RWPE2 (cell line): ENCODE measurements around the gene MYL5.

Experiments used
- ATAC-seq: fragments of 200-7000 bp; cut with Tn5 transposase; 3 replicates; pipeline ENCODE4 v1.9.1; 2021; ENCODE audit warnings: low read depth
- DNase-seq: peaks from one replicate; pipeline ENCODE4 v3.0.0-alpha.2; 2020; ENCODE audit warnings: low spot score
- H3K27ac ChIP-seq: fragments of 450-650 bp; 2 replicates; pipeline ENCODE4 v1.5.1; 2017; ENCODE audit warnings: mild to moderate bottlenecking; ENCODE audit not compliant: poor library complexity, severe bottlenecking
- H3K27me3 ChIP-seq: fragments of 250-450 bp; sonication (Bioruptor Pico); 2 replicates; pipeline ENCODE4 v1.5.1; 2021; ENCODE audit warnings: mild to moderate bottlenecking, moderate library complexity; ENCODE audit not compliant: insufficient read depth, poor library complexity, severe bottlenecking
- H3K36me3 ChIP-seq: fragments of 250-450 bp; sonication (Bioruptor Pico); 2 replicates; pipeline ENCODE4 v1.5.1; 2020; ENCODE audit warnings: low read depth, mild to moderate bottlenecking, moderate library complexity
- H3K4me1 ChIP-seq: fragments of 250-450 bp; sonication (Bioruptor Pico); 2 replicates; pipeline ENCODE4 v1.5.1; 2021; ENCODE audit warnings: mild to moderate bottlenecking, moderate library complexity; ENCODE audit not compliant: insufficient read depth, poor library complexity, severe bottlenecking
- H3K4me3 ChIP-seq: fragments of 250-450 bp; sonication (Bioruptor Pico); 2 replicates; pipeline ENCODE4 v1.5.1; 2021; ENCODE audit warnings: mild to moderate bottlenecking, moderate library complexity; ENCODE audit not compliant: severe bottlenecking
- H3K9me3 ChIP-seq: fragments of 250-450 bp; sonication (Bioruptor Pico); 2 replicates; pipeline ENCODE4 v1.5.1; 2021; ENCODE audit warnings: mild to moderate bottlenecking, moderate library complexity; ENCODE audit not compliant: severe bottlenecking
- TF ChIP-seq, protein P1 (sequence below): fragments of 450-650 bp; IDR thresholded peaks from one replicate; pipeline ENCODE4 v1.5.1; 2017; ENCODE audit warnings: mild to moderate bottlenecking, moderate library complexity; ENCODE audit not compliant: poor library complexity, severe bottlenecking

The MYL5 gene

GRCh38 chr4:651884-652642 is 22.3 kb upstream of the MYL5 start:
- no peaks in the 10 kb centered on the region for H3K4me1 ChIP-seq
- ATAC-seq, result no peak
- H3K4me3 ChIP-seq, result no peak overlapping the region
- H3K27me3 ChIP-seq, result peaks cover 7% of the 10 kb centered on the region
- no peak overlapping the region for H3K27ac ChIP-seq
- TF ChIP-seq, protein P1, sequence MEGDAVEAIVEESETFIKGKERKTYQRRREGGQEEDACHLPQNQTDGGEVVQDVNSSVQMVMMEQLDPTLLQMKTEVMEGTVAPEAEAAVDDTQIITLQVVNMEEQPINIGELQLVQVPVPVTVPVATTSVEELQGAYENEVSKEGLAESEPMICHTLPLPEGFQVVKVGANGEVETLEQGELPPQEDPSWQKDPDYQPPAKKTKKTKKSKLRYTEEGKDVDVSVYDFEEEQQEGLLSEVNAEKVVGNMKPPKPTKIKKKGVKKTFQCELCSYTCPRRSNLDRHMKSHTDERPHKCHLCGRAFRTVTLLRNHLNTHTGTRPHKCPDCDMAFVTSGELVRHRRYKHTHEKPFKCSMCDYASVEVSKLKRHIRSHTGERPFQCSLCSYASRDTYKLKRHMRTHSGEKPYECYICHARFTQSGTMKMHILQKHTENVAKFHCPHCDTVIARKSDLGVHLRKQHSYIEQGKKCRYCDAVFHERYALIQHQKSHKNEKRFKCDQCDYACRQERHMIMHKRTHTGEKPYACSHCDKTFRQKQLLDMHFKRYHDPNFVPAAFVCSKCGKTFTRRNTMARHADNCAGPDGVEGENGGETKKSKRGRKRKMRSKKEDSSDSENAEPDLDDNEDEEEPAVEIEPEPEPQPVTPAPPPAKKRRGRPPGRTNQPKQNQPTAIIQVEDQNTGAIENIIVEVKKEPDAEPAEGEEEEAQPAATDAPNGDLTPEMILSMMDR, result no peak
- peak; percentile 65 for DNase-seq
- H3K9me3 ChIP-seq, result no peaks in the 10 kb centered on the region
- H3K36me3 ChIP-seq, result no peaks in the 10 kb centered on the region

- no peaks in the 10 kb centered on the region for H3K36me3 ChIP-seq
- TF ChIP-seq, protein P1, result no peak
- H3K27me3 ChIP-seq, result peaks cover 7% of the 10 kb centered on the region
- H3K4me3 ChIP-seq, result no peak overlapping the region
- no peaks in the 10 kb centered on the region for H3K4me1 ChIP-seq
- ATAC-seq, result no peak
- H3K27ac ChIP-seq, result no peak overlapping the region
- DNase-seq, result peak; percentile 59
- no peaks in the 10 kb centered on the region for H3K9me3 ChIP-seq
Measured at GRCh38 chr4:653080-653821, 21.1 kb upstream of the MYL5 start.

DNA sequence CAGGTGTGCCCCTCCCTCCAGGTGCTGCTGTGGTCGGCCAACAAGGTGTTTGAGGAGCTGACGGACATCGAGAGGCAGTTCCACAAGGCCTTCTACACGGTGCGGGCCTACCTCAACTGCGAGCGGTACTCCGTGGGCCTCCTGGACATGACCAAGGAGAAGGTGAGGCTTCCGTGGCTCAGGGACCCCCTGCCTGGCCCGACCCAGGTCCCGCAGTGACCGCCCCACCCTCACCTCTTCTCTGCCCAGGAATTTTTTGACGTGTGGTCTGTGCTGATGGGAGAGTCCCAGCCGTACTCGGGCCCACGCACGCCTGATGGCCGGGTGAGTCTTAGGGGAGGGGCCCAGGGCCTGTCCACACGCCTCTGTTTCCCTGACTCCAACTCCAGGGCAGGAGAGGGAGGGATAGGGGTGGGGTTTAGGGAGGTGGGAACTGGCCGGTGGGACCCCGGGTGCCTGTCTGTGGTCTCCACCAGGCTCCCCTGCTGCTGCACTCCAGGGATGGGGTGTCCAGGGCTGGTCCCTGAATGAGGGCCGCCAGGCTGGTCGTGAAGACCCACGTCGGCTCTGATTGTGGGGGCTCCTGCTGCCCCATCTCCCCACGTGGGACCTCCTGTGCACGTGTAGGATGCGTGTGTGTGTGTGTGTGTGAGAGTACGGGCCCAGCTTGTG is 20.4 kb upstream of the MYL5 start:
- DNase-seq (peak; percentile 53), ATAC-seq (no peak)
- Histone ChIP-seq H3K36me3 (no peaks in the 10 kb centered on the region), H3K4me3 (no peak overlapping the region), H3K27me3 (peaks cover 7% of the 10 kb centered on the region), H3K4me1 (no peaks in the 10 kb centered on the region), H3K27ac (no peak overlapping the region), H3K9me3 (no peaks in the 10 kb centered on the region)
- TF ChIP-seq, protein P1, result no peak

DNA sequence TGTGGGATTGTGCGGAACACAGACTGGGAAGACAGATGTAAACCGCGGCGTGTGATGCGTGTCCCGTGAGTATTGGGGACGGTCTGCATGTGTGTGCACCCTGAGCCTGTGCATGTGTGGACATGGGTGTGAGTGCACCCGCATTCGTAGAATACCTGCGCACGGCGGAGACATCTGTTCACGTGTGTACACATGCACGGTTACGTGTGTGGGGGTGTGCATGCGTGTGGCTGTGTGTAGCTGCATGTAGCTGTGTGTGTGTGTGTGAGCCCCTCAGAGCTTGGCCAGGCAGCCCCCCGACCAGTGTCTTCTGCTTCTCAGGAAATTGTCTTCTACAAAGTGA is 19.9 kb upstream of the MYL5 start:
- no peaks in the 10 kb centered on the region for H3K36me3 ChIP-seq
- DNase-seq (no peak), ATAC-seq (no peak)
- TF ChIP-seq, protein P1, result no peak
- no peaks in the 10 kb centered on the region for H3K9me3 ChIP-seq
- H3K27me3 ChIP-seq, result peaks cover 7% of the 10 kb centered on the region
- no peak overlapping the region for H3K4me3 ChIP-seq
- no peaks in the 10 kb centered on the region for H3K4me1 ChIP-seq
- no peak overlapping the region for H3K27ac ChIP-seq
